ENCODE measurements around the gene ASZ1. TPM values are rescaled to one million over a fixed set of nuclear protein-coding genes. Genes with fewer than 3 reads are reported as not detected.
"Not testable (repeated sequence)": the region's sequence is repeated elsewhere in the genome, so short reads cannot be mapped to it uniquely, and the experiment has no call there.

ASZ1 gene, protein sequence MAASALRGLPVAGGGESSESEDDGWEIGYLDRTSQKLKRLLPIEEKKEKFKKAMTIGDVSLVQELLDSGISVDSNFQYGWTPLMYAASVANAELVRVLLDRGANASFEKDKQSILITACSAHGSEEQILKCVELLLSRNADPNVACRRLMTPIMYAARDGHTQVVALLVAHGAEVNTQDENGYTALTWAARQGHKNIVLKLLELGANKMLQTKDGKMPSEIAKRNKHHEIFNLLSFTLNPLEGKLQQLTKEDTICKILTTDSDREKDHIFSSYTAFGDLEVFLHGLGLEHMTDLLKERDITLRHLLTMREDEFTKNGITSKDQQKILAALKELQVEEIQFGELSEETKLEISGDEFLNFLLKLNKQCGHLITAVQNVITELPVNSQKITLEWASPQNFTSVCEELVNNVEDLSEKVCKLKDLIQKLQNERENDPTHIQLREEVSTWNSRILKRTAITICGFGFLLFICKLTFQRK
- total RNA-seq, result not detected

- DNase-seq, result no peak
Observed at GRCh38 chr7:117427258-117427701, at the start of gene ASZ1. ASZ1 (minus strand) TSS chr7:117427493; CDS start chr7:117427460, 33 bp downstream.

- DNase-seq, result no peak
Observed at GRCh38 chr7:117476557-117477215, 49.4 kb upstream of the ASZ1 start.

DNA sequence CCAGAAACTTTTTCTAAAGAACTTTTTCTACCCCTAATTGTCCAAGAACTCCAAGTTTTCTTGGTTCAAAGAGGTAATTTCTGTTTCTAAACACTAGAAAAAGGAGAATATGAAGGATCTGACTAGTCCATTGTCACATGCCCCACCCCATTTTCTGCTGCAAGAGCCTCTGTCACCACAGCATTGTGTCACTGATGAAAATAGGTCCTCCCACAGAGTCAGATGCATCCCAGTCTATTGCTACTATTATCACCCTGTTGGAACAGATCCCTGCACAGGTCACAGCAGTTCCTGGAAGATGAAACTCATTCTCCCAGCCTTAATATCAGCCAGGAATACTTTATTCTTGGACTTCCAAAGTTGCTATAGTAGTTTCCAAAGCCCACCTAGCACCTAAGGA is 45.0 kb upstream of the ASZ1 start:
- DNase-seq, result no peak

DNA sequence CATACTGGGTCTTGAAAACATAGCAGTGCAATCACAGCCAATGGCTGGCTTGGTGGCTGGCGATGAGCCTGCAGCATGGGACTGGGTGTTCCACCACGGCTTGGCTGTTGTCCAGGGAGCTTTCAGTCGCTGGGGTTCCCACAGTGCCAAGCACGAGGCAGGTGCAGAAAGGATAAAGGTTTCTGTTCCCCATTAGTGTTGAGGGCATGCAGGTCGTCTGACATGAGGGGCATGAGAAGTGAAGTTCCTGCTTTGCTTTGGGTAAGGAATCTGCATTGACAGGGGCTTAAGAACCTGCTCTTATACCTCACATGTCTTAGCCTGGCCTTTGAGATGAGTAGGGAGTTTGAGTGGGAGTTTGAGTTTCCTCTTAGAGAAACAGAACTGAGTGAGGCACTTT is 43.5 kb upstream of the ASZ1 start:
- DNase-seq, result no peak

GRCh38 chr7:117468174-117468573 is 40.9 kb upstream of the ASZ1 start:
- no peak for DNase-seq

DNA sequence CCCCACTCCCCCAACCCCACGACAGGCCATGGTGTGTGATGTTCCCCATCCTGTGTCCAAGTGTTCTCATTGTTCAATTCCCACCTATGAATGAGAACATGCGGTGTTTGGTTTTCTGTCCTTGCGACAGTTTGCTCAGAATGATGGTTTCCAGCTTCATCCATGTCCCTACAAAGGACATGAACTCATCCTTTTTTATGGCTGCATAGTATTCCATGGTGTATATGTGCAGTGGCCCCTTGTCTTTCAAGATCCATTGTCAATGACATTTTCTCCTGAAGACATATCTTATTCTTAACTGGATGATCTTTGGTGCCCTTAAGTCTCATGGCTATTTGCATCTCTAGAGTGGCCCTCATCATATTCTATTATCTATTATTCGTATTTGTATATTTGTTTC is 33.5 kb upstream of the ASZ1 start:
- DNase-seq, result not testable (repeated sequence)

DNA sequence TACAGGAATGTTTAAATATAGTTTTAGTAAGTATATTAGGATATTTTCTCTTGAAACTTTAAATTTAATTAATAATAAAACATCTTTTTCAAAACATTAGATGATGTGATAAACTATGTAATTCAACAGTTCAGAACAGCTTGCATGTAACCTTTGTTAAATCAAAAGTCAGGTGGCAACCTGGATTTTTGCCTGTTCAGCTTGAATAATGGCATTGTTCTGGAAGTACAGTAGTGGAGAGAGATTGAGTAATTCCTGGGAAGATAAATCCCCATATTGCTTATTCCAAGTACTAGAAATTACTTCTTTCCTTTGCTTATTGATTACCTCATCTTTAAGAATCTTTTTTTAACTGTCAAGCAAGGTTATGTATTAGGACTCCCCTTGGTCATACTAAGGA is 32.4 kb upstream of the ASZ1 start:
- DNase-seq, result no peak

GRCh38 chr7:117458977-117459583 is 31.8 kb upstream of the ASZ1 start:
- DNase-seq, result no peak

DNA sequence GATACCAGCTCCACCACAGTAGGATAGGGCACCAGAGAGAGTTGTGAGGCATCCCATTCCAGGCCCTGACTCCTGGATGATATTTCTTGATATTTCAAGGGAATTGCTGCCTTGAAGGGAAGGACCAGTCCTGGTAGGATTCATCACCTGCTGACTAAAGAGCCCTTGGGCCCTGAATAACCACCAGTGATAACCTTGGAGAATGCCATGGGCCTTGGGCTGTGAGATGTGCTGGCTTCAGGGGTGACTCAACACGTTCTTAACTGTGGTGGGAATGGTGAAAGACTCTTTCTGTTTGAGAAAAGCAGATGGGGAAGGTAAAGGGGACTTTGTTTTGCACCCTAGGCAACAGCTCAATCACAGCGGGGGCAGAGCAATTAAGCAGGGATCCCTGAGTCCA is 21.4 kb upstream of the ASZ1 start:
- DNase-seq, result no peak

DNA sequence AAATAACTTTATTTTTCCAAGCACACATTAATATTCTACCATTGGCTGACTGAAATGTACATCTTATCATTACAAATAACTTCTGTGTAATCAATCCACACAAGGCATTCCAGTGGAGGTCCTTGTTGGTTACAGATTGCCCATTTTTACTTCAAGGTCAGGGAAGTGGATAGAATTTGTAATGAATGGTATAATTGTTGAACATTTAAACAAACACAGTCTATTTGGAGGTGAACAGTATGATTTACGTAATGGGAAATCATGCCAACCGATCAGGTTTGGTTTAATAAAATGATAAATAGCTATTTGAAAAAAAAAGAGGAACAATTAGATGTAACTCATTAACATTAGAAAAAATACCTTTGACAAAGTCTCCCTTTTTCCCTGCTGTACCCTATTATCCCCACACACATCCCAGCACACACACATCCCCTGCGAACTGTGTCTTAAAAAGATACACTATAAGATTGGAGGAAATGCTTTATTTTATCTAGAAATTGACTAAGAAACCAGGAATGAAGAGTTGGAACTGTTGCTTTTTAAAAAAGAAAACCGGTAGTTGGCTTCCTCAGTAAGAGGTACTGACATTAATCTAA is 19.0 kb upstream of the ASZ1 start:
- no peak for DNase-seq

GRCh38 chr7:117445206-117445605 is 17.9 kb upstream of the ASZ1 start:
- no peak for DNase-seq

DNA sequence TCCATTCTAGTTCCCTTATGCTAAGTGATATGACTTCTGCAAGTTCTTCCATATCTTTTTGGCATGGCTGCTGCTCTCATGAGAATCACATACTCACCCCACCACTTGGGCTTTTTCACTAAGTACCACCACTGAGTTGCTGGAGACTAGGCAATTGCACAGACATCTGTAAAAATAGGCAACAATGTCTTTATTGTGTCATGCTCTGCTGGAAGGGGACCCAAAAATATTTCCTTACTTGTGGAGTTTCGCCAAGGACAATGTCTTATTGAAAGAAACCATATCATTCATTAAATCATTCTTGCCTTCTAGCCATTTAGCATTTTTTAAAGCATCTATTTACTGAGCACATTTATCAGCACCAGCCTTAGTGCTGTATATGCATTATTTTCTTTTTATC is 17.4 kb upstream of the ASZ1 start:
- no peak for DNase-seq

DNA sequence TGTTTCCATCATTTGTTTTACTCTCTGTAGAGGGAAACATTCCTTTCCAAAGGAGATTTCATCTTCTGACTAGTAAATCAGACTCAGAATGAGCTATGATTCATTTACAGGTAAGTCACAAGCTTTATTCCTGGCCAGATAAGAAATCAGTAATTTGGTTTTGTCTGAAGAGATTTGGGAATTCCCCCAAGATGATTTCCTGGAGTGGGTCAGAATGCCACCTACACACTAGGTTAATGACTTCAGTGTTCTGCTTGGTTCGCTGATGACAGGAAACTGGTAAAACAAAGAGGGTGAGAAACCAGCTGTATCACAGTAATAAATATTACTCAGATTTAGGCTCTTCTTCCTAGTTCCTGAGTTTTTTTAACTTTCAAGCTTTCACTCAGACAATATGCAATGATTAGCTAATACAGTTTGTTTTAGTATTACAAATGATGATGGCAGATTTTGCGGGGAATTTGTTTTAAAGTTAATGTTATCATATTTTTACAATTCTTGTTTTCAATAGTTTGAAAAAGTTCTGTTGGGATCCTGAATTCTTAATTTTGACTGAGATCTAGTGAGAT is 8.3 kb upstream of the ASZ1 start:
- DNase-seq, result no peak

GRCh38 chr7:117424090-117424829 is 3.0 kb downstream of the ASZ1 start:
- no peak for DNase-seq

DNA sequence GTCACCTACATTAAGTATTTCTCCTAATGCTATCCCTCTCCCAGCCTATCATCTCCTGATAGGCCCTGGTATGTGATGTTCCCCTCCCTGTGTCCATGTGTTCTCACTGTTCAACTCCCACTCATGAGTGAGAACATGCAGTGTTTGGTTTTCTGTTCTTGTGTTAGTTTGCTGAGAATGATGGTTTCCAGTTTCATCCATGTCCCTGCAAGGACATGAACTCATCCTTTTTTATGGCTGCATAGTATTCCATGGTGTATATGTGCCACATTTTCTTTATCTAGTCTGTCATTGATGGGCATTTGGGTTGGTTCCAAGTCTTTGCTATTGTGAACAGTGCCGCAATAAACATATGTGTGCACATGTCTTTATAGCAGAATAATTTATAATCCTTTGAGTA is 12.7 kb downstream of the ASZ1 start:
- not testable (repeated sequence) for DNase-seq

DNA sequence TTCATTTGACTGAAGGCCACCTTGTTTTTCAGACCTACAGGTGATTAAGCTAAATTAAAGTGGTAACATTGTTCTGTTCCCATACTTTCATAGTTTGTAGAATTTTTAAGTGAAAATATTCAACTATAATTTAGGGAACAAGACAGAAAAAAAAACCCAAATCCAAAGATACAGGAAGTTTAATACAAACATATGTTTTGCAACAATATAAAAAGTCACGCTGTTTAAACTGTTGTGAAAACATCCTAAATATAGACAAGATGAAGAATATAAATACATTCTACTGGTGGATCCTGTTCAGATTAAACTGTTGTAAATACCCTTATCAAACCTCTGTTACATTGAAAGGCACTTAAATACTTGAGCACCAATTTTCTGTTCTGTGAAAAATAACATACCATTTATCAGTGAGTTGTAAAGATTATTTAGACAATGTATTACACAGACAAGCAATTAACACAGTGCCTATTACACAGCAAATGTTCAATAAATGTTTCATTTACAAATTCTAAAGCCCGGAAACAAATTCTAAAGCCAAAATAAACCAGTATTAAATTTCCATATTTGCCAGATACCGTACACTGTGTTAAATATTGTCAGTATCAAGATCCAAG is 14.2 kb downstream of the ASZ1 start:
- DNase-seq, result no peak

DNA sequence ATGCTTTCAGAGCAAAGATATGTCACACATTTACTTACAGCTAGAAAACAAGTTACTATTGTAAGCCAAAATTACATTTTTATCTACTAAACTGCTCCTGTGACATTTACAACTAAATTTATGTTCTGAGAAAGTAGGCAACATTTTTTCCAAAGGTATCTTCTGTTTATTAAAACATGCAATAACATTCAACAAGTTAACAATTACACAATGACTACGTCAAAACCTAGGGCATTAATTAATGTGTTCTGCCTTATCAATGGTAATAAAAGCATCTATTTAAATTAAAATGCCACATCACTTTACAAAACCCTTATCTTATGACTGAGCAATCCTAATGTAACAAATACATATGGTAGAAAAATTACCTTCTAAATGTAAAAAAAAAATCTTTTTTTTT is 14.9 kb downstream of the ASZ1 start:
- no peak for DNase-seq

GRCh38 chr7:117411539-117411938 is 15.8 kb downstream of the ASZ1 start:
- DNase-seq, result no peak

- no peak for DNase-seq
Observed at GRCh38 chr7:117408831-117409230, 18.5 kb downstream of the ASZ1 start.

DNA sequence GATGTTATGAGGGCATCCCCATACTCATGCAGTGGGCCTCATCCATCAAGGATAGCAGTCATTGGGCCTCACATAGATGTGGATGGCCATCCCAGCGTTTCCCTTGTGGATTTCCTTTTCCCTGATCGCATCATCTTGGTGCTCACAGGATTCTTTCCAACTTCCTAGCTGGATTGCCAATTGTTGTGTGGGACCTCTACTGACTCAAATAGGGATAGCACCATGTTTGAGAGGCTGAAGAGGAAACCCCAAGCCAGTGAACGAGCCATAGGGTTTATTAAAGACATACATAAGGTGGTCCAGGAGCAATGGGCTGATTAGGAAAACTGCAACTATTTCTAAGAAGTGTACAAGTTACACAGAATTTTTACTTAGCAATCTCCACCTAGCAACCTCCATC is 21.8 kb downstream of the ASZ1 start:
- no peak for DNase-seq

- no peak for DNase-seq
Observed at GRCh38 chr7:117403737-117404136, 23.6 kb downstream of the ASZ1 start.

DNA sequence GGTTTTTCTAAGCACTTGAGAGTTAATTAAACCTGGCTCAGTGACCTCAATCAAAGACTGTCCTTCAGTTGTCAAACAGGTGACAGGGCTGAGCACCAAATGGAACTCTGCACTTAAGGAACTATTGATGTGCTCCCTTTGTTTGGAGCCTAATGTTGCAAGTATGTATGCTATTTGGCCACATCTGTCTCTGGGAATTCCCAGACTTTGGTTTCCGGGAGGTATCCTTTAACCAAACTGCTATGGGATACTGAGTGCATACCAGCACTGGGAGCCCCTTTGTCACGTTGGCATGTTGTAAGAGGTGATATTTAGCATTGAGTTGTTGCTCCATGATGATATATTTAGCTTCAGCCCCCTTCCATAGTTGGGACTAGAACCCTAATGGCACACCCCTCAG is 25.2 kb downstream of the ASZ1 start:
- DNase-seq, result no peak

All from effector CD4-positive, alpha-beta T cell (primary cell).